GM12891 (cell line): ENCODE results near the gene DTNA.

Experiments
- PAX5 ChIP-seq: IDR thresholded peaks from 2 replicates; pipeline ENCODE4 v1.6.1; 2011; ENCODE audit warnings: low read length, moderate library complexity, mild to moderate bottlenecking; ENCODE audit not compliant: insufficient read depth, severe bottlenecking
- POLR2A ChIP-seq: IDR thresholded peaks from 2 replicates; pipeline ENCODE4 v1.6.1; 2011; ENCODE audit warnings: low read depth, low read length, control low read depth
- POLR2AphosphoS5 ChIP-seq: IDR thresholded peaks from 2 replicates; pipeline ENCODE4 v1.6.1; 2011; ENCODE audit warnings: low read depth, low read length, control low read depth
- POU2F2 ChIP-seq: IDR thresholded peaks from 2 replicates; pipeline ENCODE4 v1.6.1; 2011; ENCODE audit warnings: low read depth, mild to moderate bottlenecking, control low read depth, low read length, moderate library complexity
- SPI1 ChIP-seq: IDR thresholded peaks from 2 replicates; pipeline ENCODE4 v1.6.1; 2011; ENCODE audit warnings: low read depth, low read length, control low read depth
- TAF1 ChIP-seq: IDR thresholded peaks from 2 replicates; pipeline ENCODE4 v1.6.1; 2011; ENCODE audit warnings: low read depth, low read length, control low read depth

DNA sequence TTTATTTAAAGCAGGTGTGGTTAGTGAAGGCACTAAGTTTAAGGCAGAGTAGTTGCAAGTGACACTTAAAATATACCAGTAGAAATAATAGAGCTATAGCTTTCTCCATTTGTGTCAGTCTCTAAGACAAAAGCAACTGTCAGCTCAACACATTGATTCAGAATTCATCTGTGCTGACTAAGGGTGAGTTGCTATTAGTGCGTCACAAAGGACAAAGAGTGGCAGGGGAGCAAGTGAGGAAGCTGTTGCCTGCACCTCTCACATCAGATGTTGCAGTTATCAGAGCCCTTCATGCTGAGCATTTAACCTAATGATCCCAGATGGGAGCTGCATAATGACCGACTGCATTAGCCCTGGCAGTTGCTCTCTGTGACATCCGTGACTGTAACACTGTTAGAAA lies 138.6 kb downstream of the DTNA start:
- no peak for TF ChIP-seq POLR2A
- TF ChIP-seq TAF1 = no peak
- no peak for TF ChIP-seq POLR2AphosphoS5
- TF ChIP-seq PAX5 = no peak
- TF ChIP-seq SPI1 = no peak
- TF ChIP-seq POU2F2 = no peak
